ENCODE data around the gene RPS5.
A peak's percentile ranks its signal among the peaks of the same experiment; 100 is the strongest.
"Not testable (repeated sequence)": the region's sequence is repeated elsewhere in the genome, so short reads cannot be mapped to it uniquely, and the experiment has no call there.

The RPS5 gene

DNA sequence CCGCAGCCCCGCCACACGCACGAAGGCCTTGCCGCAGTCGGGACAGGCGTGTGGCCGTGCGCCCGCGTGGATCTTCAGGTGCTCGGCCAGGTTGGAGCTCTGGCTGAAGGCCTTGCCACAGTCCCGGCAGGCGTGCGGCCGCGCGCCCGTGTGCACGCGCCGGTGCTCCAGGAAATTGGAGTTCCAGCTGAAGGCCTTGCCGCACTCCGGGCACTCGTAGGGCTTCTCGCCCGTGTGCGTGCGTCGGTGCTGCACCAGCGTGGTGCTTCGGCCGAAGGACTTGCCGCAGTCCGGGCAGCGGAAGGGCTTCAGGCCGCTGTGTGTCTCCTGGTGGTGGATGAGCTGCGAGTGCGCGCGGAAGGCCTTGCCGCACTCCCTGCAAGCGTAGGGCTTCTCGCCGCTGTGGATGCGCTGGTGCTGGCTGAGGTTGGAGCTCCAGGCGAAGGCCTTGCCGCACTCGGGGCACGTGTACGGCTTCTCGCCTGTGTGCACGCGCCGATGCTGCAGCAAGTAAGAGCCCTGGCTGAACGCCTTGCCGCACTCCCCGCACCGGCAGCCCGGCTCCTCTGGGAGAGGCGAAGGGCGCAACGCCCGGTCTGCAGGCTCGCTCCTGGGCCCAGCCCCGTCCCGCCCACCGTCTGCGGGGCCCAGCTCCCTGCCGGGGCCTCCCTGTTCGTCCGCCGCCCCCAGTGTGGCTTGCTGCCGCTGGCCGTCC lies 30.1 kb upstream of the RPS5 start:
- DNase-seq = no peak

DNA sequence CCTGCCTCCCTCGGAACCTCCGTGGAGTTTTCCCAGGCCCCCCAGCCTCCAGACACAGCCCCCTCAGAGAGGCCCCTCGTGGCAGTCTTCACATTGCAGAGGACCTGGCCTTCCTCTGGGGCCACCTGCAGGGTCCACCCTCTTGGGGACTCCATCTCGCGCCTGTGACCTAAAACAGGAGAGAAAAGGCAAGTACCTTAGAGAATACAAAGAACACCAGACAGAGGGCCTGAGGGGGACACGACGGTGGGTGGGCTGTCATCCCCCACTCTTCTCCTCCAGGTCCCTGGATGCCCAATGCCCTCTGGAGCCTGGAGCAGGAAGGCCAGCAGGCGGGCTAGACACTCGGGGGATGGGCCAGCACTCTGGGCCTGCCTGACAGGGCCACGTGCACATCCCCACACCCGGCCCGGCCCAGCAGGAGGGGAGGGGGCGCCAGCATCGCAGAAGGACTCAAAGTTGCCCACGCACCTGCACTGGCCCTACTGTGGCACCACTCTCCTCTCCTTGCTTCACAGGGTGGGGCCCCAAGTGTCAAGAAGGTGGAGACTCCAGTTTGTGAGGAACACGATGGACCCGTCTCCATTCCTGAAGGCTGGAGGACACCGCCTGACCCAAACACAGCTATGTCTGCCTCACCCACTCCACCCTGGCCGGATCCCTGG lies 29.5 kb upstream of the RPS5 start:
- DNase-seq = no peak

DNA sequence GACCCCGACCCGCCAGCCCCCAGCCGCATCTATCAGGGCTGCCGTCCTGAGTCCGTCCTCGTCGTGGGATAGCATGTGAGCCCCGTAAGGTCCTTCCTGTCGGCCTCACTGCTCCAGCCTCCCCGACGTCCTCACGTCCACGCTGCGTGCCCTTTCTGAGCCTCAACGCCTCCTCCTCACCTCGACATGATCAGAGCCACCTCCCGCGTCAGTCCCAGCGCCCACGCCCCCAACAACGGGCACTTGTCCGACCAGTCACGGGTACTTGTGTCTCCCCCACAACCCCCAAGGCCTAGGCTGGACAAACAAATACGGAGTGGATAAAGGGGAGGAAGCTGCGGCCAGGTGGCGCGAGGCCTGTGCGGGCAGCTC lies 25.2 kb upstream of the RPS5 start:
- DNase-seq = peak; percentile 79

DNA sequence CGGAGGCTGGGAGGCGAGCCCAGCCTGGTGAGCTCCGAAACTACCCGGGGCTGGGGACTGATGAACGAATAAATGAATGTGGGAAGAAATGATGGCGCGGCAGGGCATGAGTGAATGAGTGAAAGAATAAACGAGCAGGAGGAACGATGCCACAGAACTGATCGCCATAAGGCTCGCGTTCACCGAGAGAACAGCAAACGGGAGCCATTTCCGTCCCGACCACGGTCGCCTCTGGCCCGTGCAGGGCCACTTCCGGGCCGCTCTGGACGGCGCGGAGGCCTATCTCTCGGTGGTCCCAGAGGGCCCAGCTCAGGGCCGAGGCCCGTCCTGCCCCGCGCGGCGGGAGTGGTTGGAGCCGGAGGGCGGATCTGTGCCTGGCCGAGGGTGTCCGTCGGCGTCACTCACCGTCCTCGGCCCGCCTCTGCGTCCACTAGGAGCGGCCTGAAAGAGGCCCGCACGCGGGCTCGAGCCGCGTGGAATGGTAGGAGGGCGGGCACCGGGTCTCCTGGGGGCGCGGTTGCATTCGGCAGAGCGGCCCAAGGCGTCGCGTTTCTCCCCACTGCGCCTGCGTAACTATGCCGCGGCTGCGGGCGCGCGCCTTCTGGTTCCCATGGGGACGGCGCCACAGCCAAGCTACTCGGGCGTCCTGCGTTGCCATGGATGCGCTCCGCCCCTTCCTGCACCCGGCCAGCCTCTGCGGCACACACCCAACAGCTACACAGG lies 24.6 kb upstream of the RPS5 start, which contains the start of gene ZNF497:
TSS of gene ZNF497 (minus strand) at position 480 of the 723 bp plus-strand sequence. CDS start 5,116 bp downstream, outside the sequence.
- DNase-seq = peak; percentile 97

DNA sequence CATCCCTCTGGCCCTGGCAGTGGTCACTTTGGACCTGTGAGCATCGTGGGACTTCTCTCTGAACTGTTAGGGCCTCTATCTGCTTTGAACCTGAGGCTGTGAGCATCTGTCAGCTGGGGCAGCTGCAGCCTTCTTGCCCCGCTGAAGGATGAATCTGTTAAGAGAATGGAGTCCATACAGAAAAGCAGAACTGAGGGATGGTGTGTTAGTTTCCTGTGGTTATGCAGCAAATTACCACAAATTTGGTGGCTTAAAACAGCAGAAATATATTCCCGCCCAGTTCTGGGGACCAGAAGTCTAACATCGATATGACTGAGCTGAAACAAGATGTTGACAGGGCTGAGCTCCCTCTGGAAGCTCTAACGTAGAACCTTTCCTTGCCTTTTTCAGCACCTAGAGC lies 22.9 kb upstream of the RPS5 start:
- DNase-seq = peak; percentile 30

DNA sequence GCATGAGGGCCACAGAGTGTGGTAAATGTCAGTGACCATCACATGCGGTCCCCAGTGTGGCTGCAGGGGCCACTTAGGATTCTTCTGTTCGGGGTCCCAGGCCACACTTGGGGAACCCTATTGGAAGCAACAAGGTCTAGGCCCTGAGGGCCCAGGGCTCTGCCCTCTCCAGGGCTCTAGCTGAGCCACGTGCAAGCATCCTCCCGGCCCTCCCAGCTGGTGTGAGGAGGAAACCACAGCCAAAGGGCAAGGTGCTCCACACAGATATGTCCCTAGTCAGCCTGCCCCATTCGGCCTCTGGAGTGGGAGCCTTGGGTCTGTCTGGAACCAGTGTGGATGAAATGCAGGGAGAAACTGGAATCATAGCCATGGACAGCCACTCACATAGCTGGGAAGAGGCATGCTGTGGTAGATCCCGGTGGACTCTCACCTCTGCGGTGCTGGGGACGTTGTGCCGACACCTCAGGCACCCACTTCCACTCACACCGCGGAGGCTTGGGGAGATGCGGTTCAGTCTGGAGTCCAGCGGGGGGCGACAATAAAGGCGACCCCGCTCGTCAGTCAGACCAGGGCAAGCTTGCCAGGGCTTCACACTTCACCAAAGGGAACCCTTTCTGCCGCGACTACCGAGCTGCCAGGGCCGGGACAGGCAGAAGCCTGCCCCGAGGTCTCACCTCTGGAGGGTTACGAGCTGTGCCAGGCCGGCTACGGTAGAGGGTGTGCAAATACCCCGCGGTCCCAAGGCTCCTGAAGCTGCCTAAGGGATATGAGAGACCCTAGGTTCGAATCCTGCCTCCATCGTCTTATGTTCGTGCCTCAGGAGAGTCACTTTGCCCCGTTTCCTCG lies 20.3 kb upstream of the RPS5 start:
- no peak for DNase-seq

DNA sequence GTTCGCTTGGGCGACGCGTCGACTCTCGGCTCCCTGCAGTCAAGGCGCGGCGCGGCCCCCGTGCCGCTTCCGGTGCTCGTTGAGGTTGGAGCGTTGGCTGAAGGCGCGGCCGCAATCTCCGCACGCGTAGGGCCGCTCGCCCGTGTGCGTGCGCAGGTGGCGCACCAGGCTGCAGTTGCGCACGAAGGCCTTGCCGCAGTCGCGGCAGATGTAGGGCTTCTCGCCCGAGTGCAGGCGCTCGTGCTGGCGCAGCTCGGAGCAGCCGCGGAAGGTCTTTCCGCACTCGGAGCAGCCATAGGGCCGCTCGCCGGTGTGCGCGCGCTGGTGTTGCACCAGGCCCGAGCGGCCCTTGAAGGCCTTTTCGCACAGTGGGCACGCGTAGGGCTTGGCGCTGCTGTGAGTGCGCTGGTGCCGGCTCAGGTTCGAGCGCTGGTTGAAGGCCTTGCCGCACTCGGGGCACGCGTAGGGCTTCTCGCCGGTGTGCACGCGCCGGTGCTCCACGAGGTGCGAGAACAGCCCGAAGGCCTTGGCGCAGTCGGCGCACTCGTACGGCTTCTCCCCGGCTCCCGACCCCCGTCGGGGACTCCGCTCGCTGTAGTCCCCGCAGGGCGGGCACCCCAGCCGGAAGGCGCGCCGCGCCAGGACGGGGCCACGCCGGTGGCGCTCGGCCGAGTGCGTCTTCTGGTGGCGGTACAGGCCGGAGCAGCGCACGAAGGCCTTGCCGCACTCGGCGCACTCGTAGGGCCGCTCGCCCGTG lies 19.2 kb upstream of the RPS5 start:
- DNase-seq = no peak

DNA sequence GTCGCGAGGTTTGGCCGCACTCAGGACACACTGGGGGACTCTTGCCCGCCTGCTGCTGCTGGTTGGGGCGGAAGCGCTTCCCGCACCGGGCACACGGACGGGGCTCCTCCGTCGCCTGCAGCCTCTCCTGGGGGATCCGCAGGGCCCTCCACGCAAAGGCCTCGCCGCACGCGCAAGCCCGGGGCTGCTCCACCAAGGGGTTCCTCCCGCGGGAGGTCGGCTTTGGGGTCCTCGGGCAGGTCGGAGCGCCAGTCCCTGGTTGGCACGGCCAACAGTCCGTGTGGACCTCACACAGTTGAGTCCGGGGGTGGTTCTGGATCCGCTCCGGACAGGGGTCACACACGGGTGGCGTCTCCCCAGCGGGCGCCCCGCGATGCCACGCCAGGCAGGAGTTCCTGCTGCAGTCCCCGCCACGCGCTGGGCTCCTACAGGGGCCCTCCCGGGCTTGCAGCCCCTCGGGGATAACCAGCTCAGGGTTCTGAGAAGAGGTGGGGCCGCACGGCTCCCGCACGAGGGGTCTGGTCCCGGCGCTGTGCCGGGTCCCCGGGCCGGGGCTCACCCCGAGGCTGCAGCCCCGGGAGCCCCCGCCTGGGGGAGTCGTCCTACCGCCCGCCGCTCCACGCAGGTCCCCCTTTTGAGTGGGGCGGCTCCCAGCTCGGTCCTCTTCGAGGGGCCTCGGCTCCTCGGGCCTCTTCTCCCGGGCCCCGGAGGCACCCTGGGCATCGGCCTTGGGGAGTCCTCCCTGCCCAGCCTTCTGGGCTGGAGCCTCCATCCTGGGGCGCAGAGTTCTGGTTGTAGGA lies 18.3 kb upstream of the RPS5 start:
- DNase-seq = no peak

DNA sequence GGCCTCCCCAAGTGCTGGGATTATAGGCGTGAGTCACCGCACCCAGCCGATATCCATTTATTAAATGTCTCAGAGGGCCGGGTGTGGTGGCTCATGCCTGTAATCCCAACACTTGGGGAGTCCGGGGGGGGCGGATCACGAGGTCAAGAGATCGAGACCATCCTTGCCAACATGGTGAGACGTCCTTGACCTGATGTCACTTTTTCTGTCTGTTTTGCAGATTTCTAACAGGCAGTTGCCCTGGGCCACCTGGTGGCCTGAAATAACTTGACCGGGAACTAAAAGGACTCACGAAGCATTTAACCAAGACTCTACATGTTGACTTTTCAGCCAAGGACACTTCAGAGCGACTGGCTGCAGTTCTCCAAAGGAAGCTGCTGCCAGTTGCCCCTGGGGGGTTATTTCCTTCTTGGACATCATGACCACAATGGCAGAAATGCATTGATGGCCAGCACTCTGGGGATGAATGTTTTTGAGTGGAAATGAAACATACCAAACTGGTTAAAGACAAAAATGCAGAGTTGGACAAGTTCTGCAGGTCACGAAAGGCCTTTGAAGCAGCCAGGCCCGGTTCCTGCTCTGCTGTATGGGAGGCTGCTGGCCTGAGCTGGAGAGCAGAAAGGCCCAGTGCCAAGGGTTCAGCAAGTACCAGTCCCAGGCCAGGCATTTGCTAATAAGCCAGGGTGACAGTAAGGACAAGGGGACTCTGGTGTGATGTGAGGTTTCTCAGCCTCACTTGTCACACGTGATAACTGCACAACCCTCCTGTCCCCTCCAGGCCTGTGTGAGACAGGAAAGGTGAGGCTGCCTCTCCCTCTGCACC lies 14.5 kb upstream of the RPS5 start:
- no peak for DNase-seq

DNA sequence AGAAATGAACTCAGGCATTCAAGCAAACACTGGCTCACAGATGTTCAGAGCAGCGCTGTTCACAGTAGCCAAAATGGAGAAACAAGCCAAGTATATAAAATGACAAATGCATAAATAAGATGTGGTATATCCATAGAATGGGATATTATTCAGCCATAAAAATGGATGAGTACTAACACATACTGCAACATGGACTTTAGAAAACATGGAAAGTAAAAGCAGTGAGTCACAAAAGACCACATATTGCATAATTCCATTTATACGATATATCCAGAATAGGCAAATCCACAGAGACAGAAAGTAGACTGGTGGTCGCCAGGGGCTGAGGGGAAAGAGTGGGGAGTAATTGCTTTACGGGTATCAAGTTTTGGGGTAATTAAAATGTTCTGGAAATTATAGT lies 12.9 kb upstream of the RPS5 start:
- DNase-seq = no peak

DNA sequence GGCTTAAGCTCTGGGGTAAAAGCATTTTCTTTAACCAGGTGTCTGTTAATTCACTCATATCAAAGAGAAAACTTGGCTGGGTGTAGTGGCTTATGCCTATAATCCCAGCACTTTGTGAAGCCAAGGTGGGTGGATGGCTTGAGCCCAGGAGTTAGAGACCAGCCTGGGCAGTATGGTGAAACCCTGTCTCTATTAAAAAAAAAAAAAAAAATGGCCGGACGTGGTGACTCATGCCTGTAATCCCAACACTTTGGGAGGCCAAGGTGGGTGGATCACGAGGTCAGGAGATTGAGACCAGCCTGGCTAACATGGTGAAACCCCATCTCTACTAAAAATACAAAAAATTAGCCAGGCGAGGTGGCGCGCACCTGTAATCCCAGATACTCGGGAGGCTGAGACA lies 10.3 kb upstream of the RPS5 start:
- not testable (repeated sequence) for DNase-seq

DNA sequence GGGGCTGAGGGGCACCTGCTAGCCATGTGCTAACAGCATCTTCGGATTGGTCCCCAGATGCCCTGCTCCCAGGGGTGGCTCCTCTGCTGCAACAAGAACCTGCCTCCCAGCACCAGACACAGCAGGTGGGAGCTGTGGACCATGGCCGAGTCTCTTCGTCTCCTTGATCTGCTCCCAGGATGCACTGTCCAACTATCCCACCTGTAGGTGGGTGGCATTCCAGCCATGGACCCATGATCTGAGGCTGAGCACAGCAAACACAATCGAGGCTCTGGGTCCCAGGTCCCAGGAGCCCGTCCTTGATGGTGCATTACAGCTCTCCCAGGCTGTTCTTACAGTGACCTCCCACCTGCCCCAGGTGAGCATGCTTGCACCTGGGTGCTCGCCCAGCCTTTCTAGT lies 7.8 kb upstream of the RPS5 start:
- DNase-seq = no peak

DNA sequence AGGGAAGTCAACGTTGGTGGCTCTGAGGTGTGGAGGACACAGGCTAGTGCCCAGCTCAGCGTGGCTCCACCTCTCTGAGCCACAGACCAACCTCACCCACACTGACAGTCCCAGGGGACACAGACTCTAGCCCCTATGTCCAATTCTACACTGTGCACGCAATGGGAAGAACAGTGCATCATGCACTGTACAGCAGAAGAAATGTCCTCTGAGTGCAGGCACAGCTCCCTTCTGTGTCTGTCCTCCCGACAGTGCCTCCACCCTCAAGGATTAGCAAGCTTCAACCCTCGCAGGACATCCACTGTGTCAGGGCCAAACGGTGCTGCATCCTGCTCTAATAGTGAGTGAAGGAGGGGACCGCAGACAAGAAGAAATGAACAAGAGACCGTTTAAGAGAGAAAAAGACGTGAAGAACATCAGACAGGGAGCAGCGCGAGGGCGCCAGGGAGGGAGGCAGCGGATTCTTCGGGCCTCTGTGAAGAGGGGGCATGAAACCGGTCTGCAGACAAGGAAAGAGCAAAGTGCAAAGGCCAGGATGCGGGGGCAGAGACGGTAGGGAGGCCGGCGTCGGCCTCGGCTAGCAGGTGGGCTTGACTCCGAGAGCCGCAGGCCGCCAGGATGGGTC lies 6.9 kb upstream of the RPS5 start:
- no peak for DNase-seq

DNA sequence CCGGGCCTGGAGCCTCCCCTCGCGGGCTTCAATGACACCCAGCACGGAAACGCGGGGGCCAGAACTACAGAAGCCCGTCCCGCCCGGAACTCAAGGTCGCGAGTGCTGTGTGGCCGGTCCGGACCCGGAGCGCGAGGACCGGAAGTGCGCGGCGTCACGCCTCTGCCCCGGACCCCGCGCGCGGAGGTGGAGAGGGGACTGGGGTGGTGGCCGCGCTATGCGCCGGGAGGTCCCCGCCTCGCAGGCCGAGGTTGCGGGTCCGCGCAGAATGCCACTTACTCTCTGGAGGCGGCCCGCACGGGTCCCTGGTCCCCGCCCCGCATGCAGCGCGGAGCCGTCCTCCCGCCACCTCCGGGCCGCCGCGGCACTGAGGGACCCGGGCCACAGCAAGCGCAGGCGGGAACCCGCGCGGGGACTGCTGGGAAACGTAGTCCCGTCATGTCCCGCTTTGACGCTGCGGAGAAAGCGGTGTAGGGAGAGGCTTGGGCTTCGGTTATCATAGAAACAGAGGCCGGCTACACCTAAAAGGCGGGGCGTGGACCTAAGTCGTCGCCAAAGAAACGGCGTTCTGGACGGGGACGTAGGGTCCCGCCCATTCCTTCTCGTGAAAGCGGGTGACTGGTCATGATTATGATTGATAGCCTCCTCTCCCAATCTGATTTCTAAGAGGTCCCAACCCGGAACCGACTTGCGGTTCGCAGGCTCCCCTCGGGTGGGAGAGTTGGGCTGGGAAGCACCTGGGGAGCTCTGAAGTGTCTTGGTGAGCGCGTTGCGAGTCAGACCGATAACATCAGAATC lies 6.2 kb upstream of the RPS5 start, which contains the start of gene ZNF837:
TSS of gene ZNF837 (minus strand) at position 369 of the 798 bp plus-strand sequence. CDS start 11,698 bp downstream, outside the sequence.
- DNase-seq = peak; percentile 100

DNA sequence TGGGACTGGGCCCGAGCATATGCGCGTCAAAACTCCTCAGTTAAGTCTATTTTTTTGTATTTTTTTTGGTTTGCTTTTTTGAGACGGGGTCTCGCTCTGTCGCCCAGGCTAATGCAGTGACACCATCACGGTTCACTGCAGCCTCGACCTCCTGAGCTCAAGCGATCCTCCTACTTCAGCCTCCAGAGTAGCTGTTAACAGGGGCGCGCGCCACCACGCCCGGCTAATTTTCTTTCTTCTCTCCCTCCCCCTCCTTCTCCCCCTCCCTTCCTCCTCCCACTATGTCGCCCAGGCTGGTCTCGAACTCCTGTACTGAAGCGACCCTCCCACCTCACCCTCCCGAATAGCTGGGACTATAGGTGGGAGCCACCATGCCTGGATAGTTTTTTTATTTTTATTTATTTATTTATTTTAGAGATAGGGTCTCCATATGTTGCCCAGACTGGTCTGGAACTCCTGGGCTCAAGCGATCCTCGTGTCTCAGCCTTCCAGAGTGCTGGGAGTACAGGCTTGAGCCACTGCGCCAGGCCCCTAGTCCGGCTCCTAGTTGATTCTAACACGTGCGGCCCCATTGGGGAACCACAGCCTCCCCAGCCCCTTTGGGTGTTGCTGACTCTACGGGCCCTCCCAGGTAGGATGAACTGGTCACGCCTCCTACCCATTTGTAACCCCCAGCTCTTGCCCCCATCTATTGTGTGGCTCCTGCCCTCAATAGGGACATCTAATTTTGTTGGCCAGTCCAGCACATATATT lies 5.4 kb upstream of the RPS5 start:
- no peak for DNase-seq

DNA sequence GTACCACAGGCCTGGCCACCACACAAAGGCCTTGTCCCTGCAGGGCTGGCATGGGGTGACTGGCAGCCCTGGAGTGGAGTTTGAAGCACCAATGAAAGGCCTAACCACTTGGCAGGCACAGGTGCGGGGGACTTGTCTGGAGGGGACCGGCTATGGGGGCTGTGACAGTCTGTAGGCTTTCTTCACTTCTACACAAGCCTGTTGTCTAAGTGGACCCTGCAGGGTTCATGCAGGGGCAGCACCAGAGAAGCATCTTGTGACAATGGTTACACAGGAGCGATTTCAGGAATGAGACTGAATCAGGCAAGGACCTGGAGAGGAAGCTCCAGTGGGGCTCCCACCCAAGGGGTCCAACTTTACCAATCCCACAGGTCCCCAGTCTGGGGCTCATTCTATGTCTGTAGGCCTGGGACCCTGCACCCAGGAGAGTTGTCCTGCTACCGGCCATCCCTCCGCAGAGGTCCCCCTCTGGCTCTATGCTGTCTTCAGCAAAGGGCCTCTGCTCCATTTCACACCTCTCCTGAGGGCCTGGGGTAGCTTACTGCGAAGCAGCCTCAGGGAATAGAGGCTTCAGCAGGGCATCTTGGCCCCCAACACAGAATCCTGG lies 4.0 kb upstream of the RPS5 start:
- DNase-seq = no peak

DNA sequence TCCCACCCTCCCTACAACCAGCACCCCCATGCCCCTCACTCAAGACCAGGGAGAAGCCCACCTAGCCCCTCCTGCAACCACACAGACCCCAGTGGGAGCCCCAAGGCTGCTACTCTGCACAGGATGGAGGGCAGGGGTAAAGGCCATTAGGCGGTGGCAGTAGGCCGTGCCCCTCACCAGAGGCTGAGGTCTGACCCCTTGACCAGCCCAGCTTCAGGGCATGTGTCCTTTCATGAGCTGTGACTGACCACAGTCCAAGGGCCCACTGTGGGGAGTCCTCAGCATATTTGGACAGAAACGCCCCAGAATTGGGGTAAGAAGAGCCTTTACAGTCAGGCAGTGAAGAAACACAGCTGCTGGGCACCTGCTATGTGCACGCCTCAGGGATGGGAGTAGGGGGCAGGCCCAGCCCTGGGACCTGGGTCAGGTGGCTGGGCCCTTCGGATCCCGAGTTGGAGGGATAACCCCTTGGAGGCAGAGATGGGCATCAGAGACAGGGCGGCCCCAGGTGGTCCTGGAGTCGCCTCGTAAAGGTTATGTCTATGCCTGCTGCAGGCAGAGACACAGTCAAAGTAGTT lies 1.7 kb upstream of the RPS5 start:
- no peak for DNase-seq

Measured in hematopoietic multipotent progenitor cell treated with erythropoietin and hydrocortisone succinate and interleukin-3 and kit ligand, for 8 days (in vitro differentiated cells).